HepG2 (cell line): ENCODE measurements around the gene SAPCD2. TPM values are rescaled to one million over a fixed set of nuclear protein-coding genes. Genes with fewer than 3 reads are reported as not detected.

Experiments used
- ATAC-seq: fragments of 200-7000 bp; cut with Tn5 transposase; 3 replicates; pipeline ENCODE4 v1.9.1; 2020; ENCODE audit warnings: mild to moderate bottlenecking, moderate library complexity
- BruUV-seq: library from RNA; stranded (reverse); fragments of 400-500 nt; replicated peaks from 2 replicates; lab custom pipeline; 2021; lab: Mats Ljungman, UMichigan
- CTCF ChIA-PET: fragments of 300-600 bp; formaldehyde crosslinking; extraction: SDS; loops from one replicate; lab custom pipeline; 2021; ENCODE audit warnings: low total read pairs, inconsistent platforms, low intra/inter-chr PET ratio; lab: Yijun Ruan, JAX
- POLR2A ChIA-PET: fragments of 350-600 bp; sonication (Branson Sonifier 250); formaldehyde crosslinking; loops from one replicate; lab custom pipeline; 2020; ENCODE audit warnings: antibody characterized with exemption, inconsistent platforms; lab: Yijun Ruan, JAX
- DNase-seq: peaks from one replicate; pipeline ENCODE4 v3.0.0-alpha.2; 2015; ENCODE audit warnings: low spot score
- FAIRE-seq: peaks from 3 replicates; lab custom pipeline; 2011; peaks lifted over from hg19 to GRCh38; lab: Jason Lieb, UNC
- H2AFZ ChIP-seq: one replicate; pipeline ENCODE4 v1.6.1; 2011; ENCODE audit warnings: low read length, inconsistent platforms
- H3K27ac ChIP-seq: fragments of 300-600 bp; 3 replicates; pipeline ENCODE4 v1.8.0; 2011; ENCODE audit warnings: mixed run types, mild to moderate bottlenecking, mixed read lengths, low read length, inconsistent platforms; ENCODE audit not compliant: insufficient read depth; ENCODE audit errors: extremely low read length
- H3K27me3 ChIP-seq, 2 experiments: fragments of 200-600 bp in 1 of 2; 2 replicates in 1 of 2; 3 replicates in 1 of 2; pipeline versions ENCODE4 v1.6.0 to v1.8.0; 2011; ENCODE audit warnings: low read length in 2 of 2, mild to moderate bottlenecking in 2 of 2, moderate library complexity in 2 of 2, inconsistent platforms in 1 of 2; ENCODE audit not compliant: insufficient read depth in 2 of 2, control insufficient read depth in 1 of 2
- H3K36me3 ChIP-seq, 2 experiments: fragments of 200-600 bp in 1 of 2; replicated peaks in 1 of 2; 2 replicates in 1 of 2; 3 replicates in 1 of 2; pipeline versions ENCODE4 v1.5.1 to v1.8.0; 2011; ENCODE audit warnings: low read length in 2 of 2, inconsistent platforms in 1 of 2; ENCODE audit not compliant: insufficient read depth in 2 of 2, control insufficient read depth in 1 of 2
- H3K4me1 ChIP-seq: 2 replicates; pipeline ENCODE4 v1.5.1; 2012; ENCODE audit warnings: low read length, inconsistent platforms; ENCODE audit not compliant: insufficient read depth
- H3K4me2 ChIP-seq: 2 replicates; pipeline ENCODE4 v1.6.0; 2011; ENCODE audit warnings: low read depth, low read length, inconsistent platforms
- H3K4me3 ChIP-seq, 3 experiments: fragments of 200-600 bp in 1 of 3; sonication (generic), shearing (Covaris generic) in 1 of 3; replicated peaks in 1 of 3; 2 replicates each; pipeline ENCODE4 v1.5.1; 2011 to 2016; ENCODE audit warnings: low read length in 3 of 3, inconsistent platforms in 2 of 3, low read depth in 2 of 3, mild to moderate bottlenecking in 2 of 3, control low read depth in 1 of 3, mixed read lengths in 1 of 3; ENCODE audit not compliant: insufficient read depth in 1 of 3
- H3K79me2 ChIP-seq: one replicate; pipeline ENCODE4 v1.6.1; 2011; ENCODE audit warnings: low read length, inconsistent platforms; ENCODE audit not compliant: insufficient read depth
- H3K9ac ChIP-seq: 2 replicates; pipeline ENCODE4 v1.6.0; 2011; ENCODE audit warnings: mild to moderate bottlenecking, low read depth, low read length, inconsistent platforms; ENCODE audit not compliant: insufficient read depth
- H3K9me3 ChIP-seq: 2 replicates; pipeline ENCODE4 v1.5.1; 2012; ENCODE audit warnings: mild to moderate bottlenecking, low read length
- H4K20me1 ChIP-seq: 2 replicates; pipeline ENCODE4 v1.6.0; 2011; ENCODE audit warnings: inconsistent platforms, mild to moderate bottlenecking, low read length, moderate library complexity; ENCODE audit not compliant: insufficient read depth
- ELF4 ChIP-seq: sonication (generic); formaldehyde crosslinking; IDR thresholded peaks from 2 replicates; pipeline ENCODE4 v1.5.0; 2020; ENCODE audit warnings: missing genetic modification reagents, mild to moderate bottlenecking, moderate library complexity, borderline replicate concordance
- KDM2A ChIP-seq: sonication (generic); formaldehyde crosslinking; IDR thresholded peaks from 2 replicates; pipeline ENCODE4 v1.4.0; 2020; ENCODE audit warnings: low read depth, missing genetic modification reagents, borderline replicate concordance
- MAFF ChIP-seq: IDR thresholded peaks from 2 replicates; pipeline ENCODE4 v1.6.1; 2011; ENCODE audit warnings: low read depth, low read length, improper control_type of control experiment
- SSRP1 ChIP-seq: IDR thresholded peaks from 2 replicates; pipeline ENCODE4 v1.6.1; 2016; ENCODE audit warnings: control low read depth
- ZBTB38 ChIP-seq: sonication (generic); formaldehyde crosslinking; IDR thresholded peaks from 2 replicates; pipeline ENCODE4 v1.5.1; 2020; ENCODE audit warnings: mild to moderate bottlenecking, missing genetic modification reagents
- ZNF350 ChIP-seq: sonication (generic); formaldehyde crosslinking; IDR thresholded peaks from 2 replicates; pipeline ENCODE4 v1.4.0; 2020; ENCODE audit warnings: mild to moderate bottlenecking, low read depth, missing genetic modification reagents, borderline replicate concordance
- ZNF652 ChIP-seq: IDR thresholded peaks from 2 replicates; pipeline ENCODE4 v1.6.1; 2016; ENCODE audit warnings: low read depth, borderline replicate concordance
- ZNF780A ChIP-seq: sonication (generic); formaldehyde crosslinking; IDR thresholded peaks from 2 replicates; pipeline ENCODE4 v1.8.0; 2022; ENCODE audit warnings: mild to moderate bottlenecking, missing genetic modification reagents, moderate library complexity
- ZSCAN25 ChIP-seq: sonication (generic); formaldehyde crosslinking; IDR thresholded peaks from 2 replicates; pipeline ENCODE4 v1.8.0; 2022; ENCODE audit warnings: mild to moderate bottlenecking, missing genetic modification reagents
- WGBS: methylation state at CpG from one replicate; pipeline ENCODE4 v1.1.6; 2017; ENCODE audit warnings: low lambda C conversion rate; 5-methylcytosine and 5-hydroxymethylcytosine counted together
- in situ Hi-C: cut with HindIII; loops from 2 replicates; pipeline ENCODE4 v1.10.0; 2017; ENCODE audit warnings: low pct_unique_long_range_greater_than_20kb; ENCODE audit not compliant: extremely low pct_ligation_motif_present
- intact Hi-C: fragments of 100-400 bp; cut with micrococcal nuclease; formaldehyde crosslinking; loops from one replicate; pipeline ENCODE4 v1.10.0; 2022; ENCODE audit not compliant: unreplicated experiment
- polyA plus RNA-seq, 8 experiments: library from polyadenylated mRNA; depleted of rRNA in 3 of 8; stranded (reverse) in 7 of 8; unstranded in 1 of 8; fragments of >200 nt; fragmentation: Illumina TruSeq in 4 of 8; extraction: Trizol in 4 of 8; gene quantifications; 2 replicates each; pipeline versions ENCODE4 v1.2.1 to v1.2.3, GENCODE V29; 2011 to 2016; ENCODE audit warnings: low read depth in 4 of 8, missing spikeins in 1 of 8, mixed read lengths in 1 of 8; ENCODE audit not compliant: insufficient read depth in 1 of 8
- total RNA-seq, 5 experiments: library from RNA; depleted of rRNA; stranded (reverse); fragments of >200 nt; fragmentation: Illumina TruSeq; extraction: Trizol; gene quantifications; 2 replicates each; pipeline ENCODE4 v1.2.3, GENCODE V29; 2016; ENCODE audit warnings: low read depth in 1 of 5
- TF ChIP-seq, protein P1 (sequence below): sonication (generic); formaldehyde crosslinking; IDR thresholded peaks from 2 replicates; pipeline ENCODE4 v1.4.0; 2020; ENCODE audit warnings: missing genetic modification reagents
- TF ChIP-seq, protein P2 (sequence below): sonication (generic); formaldehyde crosslinking; IDR thresholded peaks from 2 replicates; pipeline ENCODE4 v1.4.0; 2020; ENCODE audit warnings: missing genetic modification reagents, borderline replicate concordance
- TF ChIP-seq, protein P3 (sequence below): sonication (generic); formaldehyde crosslinking; IDR thresholded peaks from 2 replicates; pipeline ENCODE4 v1.4.0; 2020; ENCODE audit warnings: mild to moderate bottlenecking, low read depth, missing genetic modification reagents

The SAPCD2 gene
- total and polyA plus RNA-seq, 2 of the 13 experiments (the other 11 are each of a cell fraction or from before 2014, with no cell fraction given): 21.9 to 42.8 TPM

DNA sequence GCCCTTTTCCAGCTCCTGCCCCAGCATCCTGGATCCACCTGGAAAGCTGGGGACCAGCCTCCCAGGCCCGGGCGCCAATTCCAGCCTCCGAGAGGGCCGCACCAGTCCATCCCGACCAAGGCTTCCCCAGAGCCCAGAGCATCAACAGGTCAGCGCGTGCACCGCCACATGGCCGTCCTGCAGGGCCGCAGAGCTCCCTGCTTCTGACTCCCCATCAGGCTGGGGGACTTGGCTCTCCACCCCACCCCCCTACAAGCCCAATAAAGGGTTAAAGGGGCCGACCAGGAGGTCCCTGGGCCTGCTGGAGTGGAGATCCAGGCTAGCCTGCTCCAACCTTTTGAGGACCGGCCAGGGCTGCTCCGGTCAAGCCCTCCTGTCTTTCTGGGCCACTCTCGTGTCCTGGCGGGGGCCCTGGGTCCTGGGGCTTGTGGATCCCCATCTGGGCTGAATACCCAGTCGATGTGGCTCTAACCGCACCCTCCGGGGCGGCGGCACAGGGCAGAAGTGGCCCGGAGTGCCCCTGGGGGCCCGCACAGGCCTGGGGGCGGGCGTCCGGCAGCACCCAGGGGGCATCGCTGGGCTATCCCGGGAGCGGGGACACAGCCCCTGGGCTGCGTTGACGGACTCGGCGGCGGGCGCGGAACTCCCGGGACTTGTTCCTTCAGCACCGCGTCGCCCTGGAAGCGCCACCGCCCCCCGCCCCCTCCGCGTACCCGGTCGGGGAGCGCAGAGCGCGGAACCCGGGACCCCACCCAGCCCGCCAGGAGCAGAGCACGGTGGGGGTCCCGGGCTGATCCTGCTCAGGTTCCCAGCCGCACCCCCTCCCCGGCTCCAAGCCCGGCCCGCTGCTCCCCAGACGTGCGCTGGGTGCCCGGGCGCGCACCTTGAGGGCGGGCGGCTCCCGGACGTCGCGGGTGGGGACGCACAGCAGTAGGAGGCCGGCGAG lies 17.1 kb downstream of the SAPCD2 start:
- Histone ChIP-seq H3K27ac (no peak overlapping the region), H3K36me3 (no peaks in the 10 kb centered on the region), H3K79me2 (peaks cover 9% of the 10 kb centered on the region), H3K4me3 (peak overlapping the region; percentile 56 to 84 (median 64)), H3K27me3 (no peaks in the 10 kb centered on the region; a peak in 2 of 5 replicates), H3K9me3 (no peaks in the 10 kb centered on the region), H4K20me1 (no peaks in the 10 kb centered on the region; the same call in 1 of the 2 replicates), H3K4me2 (peak overlapping the region; percentile 84), H2AFZ (no peak overlapping the region), H3K4me1 (peaks cover 47% of the 10 kb centered on the region), H3K9ac (peak overlapping the region; percentile 54)
- BruUV-seq: no TSS peak
- intact Hi-C loops (no loop called here), in situ Hi-C loops (no loop called here)
- 0% methylated on average over 5 of the region's 71 CpGs for WGBS
- POLR2A ChIA-PET: interaction anchor here (0.7 to 4.4 kb wide), 8 partner anchors 11 to 254 kb away, joined by 3 to 55 read pairs (median 4); partner anchors contain the start of genes MAN1B1 and SAPCD2
- peak; percentile 8; the same call in 1 of the 3 replicates for ATAC-seq
- FAIRE-seq: no peak
- no peak for DNase-seq
- CTCF ChIA-PET: interaction anchor here (0.6 kb wide), 1 partner anchor 11 kb away, joined by 3 read pairs; no protein-coding TSS in a partner anchor
- TF ChIP-seq ZNF780A (CRISPR knock-in tag) (no peak), ZNF652 (CRISPR knock-in tag) (0 out of 2 replicates have a peak, but pooled peaks have one; percentile 44), MAFF (no peak), ELF4 (CRISPR knock-in tag) (no peak), ZNF350 (peak; percentile 29; the same call in 1 of the 2 replicates), KDM2A (CRISPR knock-in tag) (peak; percentile 40; the same call in 1 of the 2 replicates), ZBTB38 (CRISPR knock-in tag) (0 out of 2 replicates have a peak, but pooled peaks have one; percentile 31), ZSCAN25 (CRISPR knock-in tag) (peak; percentile 61), SSRP1 (CRISPR knock-in tag) (no peak)
- TF ChIP-seq, protein P1, sequence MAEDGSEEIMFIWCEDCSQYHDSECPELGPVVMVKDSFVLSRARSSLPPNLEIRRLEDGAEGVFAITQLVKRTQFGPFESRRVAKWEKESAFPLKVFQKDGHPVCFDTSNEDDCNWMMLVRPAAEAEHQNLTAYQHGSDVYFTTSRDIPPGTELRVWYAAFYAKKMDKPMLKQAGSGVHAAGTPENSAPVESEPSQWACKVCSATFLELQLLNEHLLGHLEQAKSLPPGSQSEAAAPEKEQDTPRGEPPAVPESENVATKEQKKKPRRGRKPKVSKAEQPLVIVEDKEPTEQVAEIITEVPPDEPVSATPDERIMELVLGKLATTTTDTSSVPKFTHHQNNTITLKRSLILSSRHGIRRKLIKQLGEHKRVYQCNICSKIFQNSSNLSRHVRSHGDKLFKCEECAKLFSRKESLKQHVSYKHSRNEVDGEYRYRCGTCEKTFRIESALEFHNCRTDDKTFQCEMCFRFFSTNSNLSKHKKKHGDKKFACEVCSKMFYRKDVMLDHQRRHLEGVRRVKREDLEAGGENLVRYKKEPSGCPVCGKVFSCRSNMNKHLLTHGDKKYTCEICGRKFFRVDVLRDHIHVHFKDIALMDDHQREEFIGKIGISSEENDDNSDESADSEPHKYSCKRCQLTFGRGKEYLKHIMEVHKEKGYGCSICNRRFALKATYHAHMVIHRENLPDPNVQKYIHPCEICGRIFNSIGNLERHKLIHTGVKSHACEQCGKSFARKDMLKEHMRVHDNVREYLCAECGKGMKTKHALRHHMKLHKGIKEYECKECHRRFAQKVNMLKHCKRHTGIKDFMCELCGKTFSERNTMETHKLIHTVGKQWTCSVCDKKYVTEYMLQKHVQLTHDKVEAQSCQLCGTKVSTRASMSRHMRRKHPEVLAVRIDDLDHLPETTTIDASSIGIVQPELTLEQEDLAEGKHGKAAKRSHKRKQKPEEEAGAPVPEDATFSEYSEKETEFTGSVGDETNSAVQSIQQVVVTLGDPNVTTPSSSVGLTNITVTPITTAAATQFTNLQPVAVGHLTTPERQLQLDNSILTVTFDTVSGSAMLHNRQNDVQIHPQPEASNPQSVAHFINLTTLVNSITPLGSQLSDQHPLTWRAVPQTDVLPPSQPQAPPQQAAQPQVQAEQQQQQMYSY: no peak
- TF ChIP-seq, protein P2, sequence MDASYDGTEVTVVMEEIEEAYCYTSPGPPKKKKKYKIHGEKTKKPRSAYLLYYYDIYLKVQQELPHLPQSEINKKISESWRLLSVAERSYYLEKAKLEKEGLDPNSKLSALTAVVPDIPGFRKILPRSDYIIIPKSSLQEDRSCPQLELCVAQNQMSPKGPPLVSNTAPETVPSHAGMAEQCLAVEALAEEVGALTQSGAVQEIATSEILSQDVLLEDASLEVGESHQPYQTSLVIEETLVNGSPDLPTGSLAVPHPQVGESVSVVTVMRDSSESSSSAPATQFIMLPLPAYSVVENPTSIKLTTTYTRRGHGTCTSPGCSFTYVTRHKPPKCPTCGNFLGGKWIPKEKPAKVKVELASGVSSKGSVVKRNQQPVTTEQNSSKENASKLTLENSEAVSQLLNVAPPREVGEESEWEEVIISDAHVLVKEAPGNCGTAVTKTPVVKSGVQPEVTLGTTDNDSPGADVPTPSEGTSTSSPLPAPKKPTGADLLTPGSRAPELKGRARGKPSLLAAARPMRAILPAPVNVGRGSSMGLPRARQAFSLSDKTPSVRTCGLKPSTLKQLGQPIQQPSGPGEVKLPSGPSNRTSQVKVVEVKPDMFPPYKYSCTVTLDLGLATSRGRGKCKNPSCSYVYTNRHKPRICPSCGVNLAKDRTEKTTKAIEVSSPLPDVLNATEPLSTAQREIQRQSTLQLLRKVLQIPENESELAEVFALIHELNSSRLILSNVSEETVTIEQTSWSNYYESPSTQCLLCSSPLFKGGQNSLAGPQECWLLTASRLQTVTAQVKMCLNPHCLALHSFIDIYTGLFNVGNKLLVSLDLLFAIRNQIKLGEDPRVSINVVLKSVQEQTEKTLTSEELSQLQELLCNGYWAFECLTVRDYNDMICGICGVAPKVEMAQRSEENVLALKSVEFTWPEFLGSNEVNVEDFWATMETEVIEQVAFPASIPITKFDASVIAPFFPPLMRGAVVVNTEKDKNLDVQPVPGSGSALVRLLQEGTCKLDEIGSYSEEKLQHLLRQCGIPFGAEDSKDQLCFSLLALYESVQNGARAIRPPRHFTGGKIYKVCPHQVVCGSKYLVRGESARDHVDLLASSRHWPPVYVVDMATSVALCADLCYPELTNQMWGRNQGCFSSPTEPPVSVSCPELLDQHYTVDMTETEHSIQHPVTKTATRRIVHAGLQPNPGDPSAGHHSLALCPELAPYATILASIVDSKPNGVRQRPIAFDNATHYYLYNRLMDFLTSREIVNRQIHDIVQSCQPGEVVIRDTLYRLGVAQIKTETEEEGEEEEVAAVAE: no peak
- TF ChIP-seq, protein P3, sequence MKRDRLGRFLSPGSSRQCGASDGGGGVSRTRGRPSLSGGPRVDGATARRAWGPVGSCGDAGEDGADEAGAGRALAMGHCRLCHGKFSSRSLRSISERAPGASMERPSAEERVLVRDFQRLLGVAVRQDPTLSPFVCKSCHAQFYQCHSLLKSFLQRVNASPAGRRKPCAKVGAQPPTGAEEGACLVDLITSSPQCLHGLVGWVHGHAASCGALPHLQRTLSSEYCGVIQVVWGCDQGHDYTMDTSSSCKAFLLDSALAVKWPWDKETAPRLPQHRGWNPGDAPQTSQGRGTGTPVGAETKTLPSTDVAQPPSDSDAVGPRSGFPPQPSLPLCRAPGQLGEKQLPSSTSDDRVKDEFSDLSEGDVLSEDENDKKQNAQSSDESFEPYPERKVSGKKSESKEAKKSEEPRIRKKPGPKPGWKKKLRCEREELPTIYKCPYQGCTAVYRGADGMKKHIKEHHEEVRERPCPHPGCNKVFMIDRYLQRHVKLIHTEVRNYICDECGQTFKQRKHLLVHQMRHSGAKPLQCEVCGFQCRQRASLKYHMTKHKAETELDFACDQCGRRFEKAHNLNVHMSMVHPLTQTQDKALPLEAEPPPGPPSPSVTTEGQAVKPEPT (CRISPR knock-in tag): 0 out of 2 replicates have a peak, but pooled peaks have one; percentile 35
